GM12878 (cell line): ENCODE data around the gene UNC13D. TPM values are rescaled to one million over a fixed set of nuclear protein-coding genes. Genes with fewer than 3 reads are reported as not detected.

Experiments used
- ATAC-seq: fragments of 200-7000 bp; cut with Tn5 transposase; 3 replicates; pipeline ENCODE4 v1.9.1; 2020; ENCODE audit warnings: mild to moderate bottlenecking, moderate library complexity
- BruUV-seq: library from RNA; stranded (reverse); fragments of 400-500 nt; replicated peaks from 2 replicates; lab custom pipeline; 2021; lab: Mats Ljungman, UMichigan
- CTCF ChIA-PET: fragments of 300-600 bp; sonication (Branson Sonifier 250); formaldehyde crosslinking; extraction: SDS; loops from one replicate; lab custom pipeline; 2021; ENCODE audit warnings: inconsistent platforms; lab: Yijun Ruan, JAX
- POLR2A ChIA-PET: fragments of 350-600 bp; formaldehyde crosslinking; extraction: SDS; loops from one replicate; lab custom pipeline; 2021; ENCODE audit warnings: inconsistent platforms; lab: Charles Lee
- RAD21 ChIA-PET: fragments of 300-600 bp; sonication (Branson Sonifier 250); formaldehyde crosslinking; loops from one replicate; lab custom pipeline; 2023; ENCODE audit warnings: antibody characterized with exemption; ENCODE audit not compliant: unreplicated experiment; lab: Charles Lee
- SMC1A ChIA-PET: fragments of 300-600 bp; sonication (Branson Sonifier 250); formaldehyde crosslinking; loops from one replicate; lab custom pipeline; 2023; ENCODE audit not compliant: unreplicated experiment, uncharacterized antibody; lab: Charles Lee
- DNase-seq: peaks from one replicate; pipeline ENCODE4 v3.0.0-alpha.2; 2011; ENCODE audit warnings: low read depth, low spot score
- FAIRE-seq: peaks from 3 replicates; lab custom pipeline; 2011; peaks lifted over from hg19 to GRCh38; lab: Jason Lieb, UNC
- H2AFZ ChIP-seq: 2 replicates; pipeline ENCODE4 v1.6.0; 2011; ENCODE audit warnings: low read depth, low read length, control low read depth; ENCODE audit not compliant: control insufficient read depth
- H3K27ac ChIP-seq: 2 replicates; pipeline ENCODE4 v1.5.1; 2011; ENCODE audit warnings: control low read depth; ENCODE audit not compliant: control insufficient read depth, insufficient read depth
- H3K27me3 ChIP-seq, 2 experiments: replicated peaks in 1 of 2; 2 replicates each; pipeline versions ENCODE4 v1.6.0 to v1.6.1; 2011; ENCODE audit warnings: low read length in 1 of 2; ENCODE audit not compliant: control insufficient read depth in 2 of 2, insufficient read depth in 2 of 2
- H3K36me3 ChIP-seq, 2 experiments: 2 replicates each; pipeline ENCODE4 v1.5.1; 2011; ENCODE audit warnings: low read length in 1 of 2; ENCODE audit not compliant: control insufficient read depth in 2 of 2, insufficient read depth in 2 of 2
- H3K4me1 ChIP-seq: 2 replicates; pipeline ENCODE4 v1.6.1; 2011; ENCODE audit warnings: mild to moderate bottlenecking, low read length, moderate library complexity, mixed read lengths; ENCODE audit not compliant: control insufficient read depth, insufficient read depth
- H3K4me2 ChIP-seq: 2 replicates; pipeline ENCODE4 v1.6.0; 2011; ENCODE audit warnings: control low read depth; ENCODE audit not compliant: control insufficient read depth, insufficient read depth
- H3K4me3 ChIP-seq: fragments of 200-600 bp; sonication (generic); 2 replicates; pipeline ENCODE4 v1.5.1; 2016
- H3K79me2 ChIP-seq: 2 replicates; pipeline ENCODE4 v1.6.0; 2011; ENCODE audit warnings: low read length; ENCODE audit not compliant: control insufficient read depth, insufficient read depth
- H3K9ac ChIP-seq: 2 replicates; pipeline ENCODE4 v1.8.0; 2011; ENCODE audit warnings: low read length, control low read depth, mixed read lengths; ENCODE audit not compliant: control insufficient read depth, insufficient read depth
- H3K9me3 ChIP-seq: replicated peaks from 3 replicates; pipeline ENCODE4 v1.5.1; 2011; ENCODE audit warnings: mild to moderate bottlenecking, low read length; ENCODE audit not compliant: control insufficient read depth, insufficient read depth
- H4K20me1 ChIP-seq: 2 replicates; pipeline ENCODE4 v1.6.0; 2011; ENCODE audit not compliant: control insufficient read depth, insufficient read depth
- BCL11A ChIP-seq: IDR thresholded peaks from 2 replicates; pipeline ENCODE4 v1.6.1; 2011; ENCODE audit warnings: low read depth, low read length
- BRCA1 ChIP-seq: IDR thresholded peaks from 2 replicates; pipeline ENCODE4 v1.6.1; 2011; ENCODE audit warnings: low read depth, low read length, improper control_type of control experiment
- CREB1 ChIP-seq: IDR thresholded peaks from 2 replicates; pipeline ENCODE4 v1.6.1; 2012; ENCODE audit warnings: low read depth, mild to moderate bottlenecking, inconsistent platforms
- CREM ChIP-seq: IDR thresholded peaks from 2 replicates; pipeline ENCODE4 v1.6.1; 2014; ENCODE audit warnings: antibody characterized with exemption, low read depth
- EZH2 ChIP-seq: IDR thresholded peaks from 2 replicates; pipeline ENCODE4 v1.6.1; 2012; ENCODE audit warnings: low read depth, mild to moderate bottlenecking, control low read depth, inconsistent platforms, low read length, borderline replicate concordance; ENCODE audit not compliant: control insufficient read depth
- FOXM1 ChIP-seq: IDR thresholded peaks from 2 replicates; pipeline ENCODE4 v1.6.1; 2012; ENCODE audit warnings: low read depth, mild to moderate bottlenecking, inconsistent platforms, low read length, moderate library complexity
- GATAD2B ChIP-seq: fragments of 450-650 bp; conservative IDR thresholded peaks from 2 replicates; pipeline ENCODE4 v1.6.1; 2017; ENCODE audit warnings: low read depth, mild to moderate bottlenecking, moderate library complexity
- MTA3 ChIP-seq: IDR thresholded peaks from 2 replicates; pipeline ENCODE4 v1.6.1; 2012; ENCODE audit warnings: low read length, inconsistent platforms, borderline replicate concordance
- RUNX3 ChIP-seq: IDR thresholded peaks from 2 replicates; pipeline ENCODE4 v1.6.1; 2012; ENCODE audit warnings: low read length, inconsistent platforms
- SIX5 ChIP-seq: IDR thresholded peaks from 2 replicates; pipeline ENCODE4 v1.6.1; 2011; ENCODE audit warnings: mild to moderate bottlenecking, low read depth, low read length, moderate library complexity; ENCODE audit not compliant: severe bottlenecking
- ZNF274 ChIP-seq: IDR thresholded peaks from one replicate; pipeline ENCODE4 v1.8.0; 2011; ENCODE audit not compliant: insufficient read length, insufficient read depth
- WGBS: methylation state at CpG from one replicate; pipeline ENCODE4 v1.1.6; 2016; ENCODE audit warnings: low lambda C conversion rate; ENCODE audit not compliant: insufficient replicate concordance, insufficient coverage; ENCODE audit errors: missing lambda C conversion rate; 5-methylcytosine and 5-hydroxymethylcytosine counted together
- in situ Hi-C: fragments of 300-500 bp; cut with MboI; formaldehyde crosslinking; loops from 9 replicates; pipeline ENCODE4 v1.14.3; 2018; ENCODE audit warnings: mixed read lengths
- intact Hi-C: fragments of 100-400 bp; cut with micrococcal nuclease; formaldehyde crosslinking; loops from one replicate; pipeline ENCODE4 v1.14.2; 2022; ENCODE audit not compliant: unreplicated experiment
- polyA plus RNA-seq, 11 experiments: library from polyadenylated mRNA; depleted of rRNA in 4 of 11; unstranded in 6 of 11; stranded (reverse) in 5 of 11; fragments of >200 nt; fragmentation: Nextera tagmentation in 4 of 11; fragmentation: Illumina TruSeq in 1 of 11; extraction: Ambion mirVana in 4 of 11; extraction: Trizol in 1 of 11; gene quantifications; 1 replicate in 1 of 11; 2 replicates in 10 of 11; pipeline versions ENCODE4 v1.2.1 to v1.2.3, GENCODE V29; 2011 to 2016; ENCODE audit warnings: inconsistent platforms in 2 of 11, missing spikeins in 2 of 11, low read depth in 1 of 11
- total RNA-seq, 4 experiments: library from RNA; depleted of rRNA in 3 of 4; stranded (reverse); fragments of >200 nt in 3 of 4; fragmentation: Illumina TruSeq in 1 of 4; extraction: Trizol in 1 of 4; gene quantifications; 2 replicates each; pipeline versions ENCODE4 v1.2.1 to v1.2.3, GENCODE V29; 2013 to 2021
- TF ChIP-seq, protein P1 (sequence below), 3 experiments: IDR thresholded peaks in 2 of 3; conservative IDR thresholded peaks in 1 of 3; 2 replicates each; pipeline ENCODE4 v1.5.1; 2011; ENCODE audit warnings: low read depth in 3 of 3, low read length in 3 of 3, mild to moderate bottlenecking in 3 of 3, control low read depth in 2 of 3, moderate library complexity in 2 of 3, inconsistent platforms in 1 of 3, mixed read lengths in 1 of 3; ENCODE audit not compliant: control insufficient read depth in 2 of 3, insufficient read depth in 1 of 3; ENCODE audit errors: extremely low read depth in 1 of 3
- TF ChIP-seq, protein P2 (sequence below): IDR thresholded peaks from 2 replicates; pipeline ENCODE4 v1.6.1; 2011; ENCODE audit warnings: mild to moderate bottlenecking, low read depth, low read length, moderate library complexity; ENCODE audit not compliant: insufficient replicate concordance

The UNC13D gene
- total and polyA plus RNA-seq, 10 of the 15 experiments (the other 5 are each of a cell fraction or from before 2014, with no cell fraction given): 0.32 to 63.9 (median 25.2) TPM

DNA sequence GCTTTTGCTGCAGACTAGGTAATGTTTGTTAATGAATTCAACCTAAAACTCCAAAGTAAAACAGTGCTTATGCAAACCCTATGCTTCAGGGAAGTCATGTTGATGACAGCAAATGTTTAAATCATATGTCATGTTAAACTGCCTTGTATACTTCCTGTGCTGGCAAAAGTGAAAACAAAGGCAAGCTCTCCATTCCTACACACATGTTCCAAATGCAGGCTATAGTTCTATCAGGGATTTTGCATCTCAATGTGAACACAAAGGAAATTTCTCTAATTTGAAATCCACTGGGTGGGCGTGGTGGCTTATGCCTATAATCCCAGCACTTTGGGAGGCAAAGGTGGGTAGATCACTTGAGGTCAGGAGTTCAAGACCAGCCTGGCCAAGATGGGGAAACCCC is 40.3 kb downstream of the UNC13D start:
- no peaks in the 10 kb centered on the region for H4K20me1 ChIP-seq
- H3K9ac ChIP-seq: no peak overlapping the region
- no peak overlapping the region for H2AFZ ChIP-seq
- FAIRE-seq (no peak), ATAC-seq (no peak), DNase-seq (no peak)
- in situ Hi-C loops (no loop called here), intact Hi-C loops (no loop called here)
- ChIA-PET RAD21 (interaction anchor here (0.7 to 0.8 kb wide), 2 partner anchors 51 to 55 kb away, joined by 3 read pairs; partner anchors contain the start of gene WBP2), SMC1A (interaction anchor here (1.0 to 2.6 kb wide), 4 partner anchors 11 to 92 kb away, joined by 3 to 7 read pairs (median 4); partner anchors contain the start of gene TRIM65), POLR2A (interaction anchor here (0.7 to 2.2 kb wide), 7 partner anchors 10 to 189 kb away, joined by 3 to 11 read pairs (median 4); partner anchors contain the start of gene WBP2), CTCF (interaction anchor here (0.8 to 4.1 kb wide), 5 partner anchors 14 to 51 kb away, joined by 3 to 20 read pairs (median 3); partner anchors contain the start of gene WBP2)
- H3K9me3 ChIP-seq: no peaks in the 10 kb centered on the region
- 39% methylated on average over 1 of the region's 1 CpG for WGBS
- no peaks in the 10 kb centered on the region for H3K27me3 ChIP-seq
- H3K36me3 ChIP-seq: no peaks in the 10 kb centered on the region; a peak in 3 of 4 replicates
- H3K27ac ChIP-seq: no peak overlapping the region
- BruUV-seq: TSS peak; percentile 42
- no peak overlapping the region for H3K4me3 ChIP-seq
- peaks cover 3% of the 10 kb centered on the region for H3K4me1 ChIP-seq
- TF ChIP-seq RUNX3 (no peak), CREB1 (peak; percentile 59; the same call in 1 of the 2 replicates)
- TF ChIP-seq, all 136 proteins: peak for 1
- no peaks in the 10 kb centered on the region; the same call in 1 of the 2 replicates for H3K79me2 ChIP-seq
- H3K4me2 ChIP-seq: no peak overlapping the region

DNA sequence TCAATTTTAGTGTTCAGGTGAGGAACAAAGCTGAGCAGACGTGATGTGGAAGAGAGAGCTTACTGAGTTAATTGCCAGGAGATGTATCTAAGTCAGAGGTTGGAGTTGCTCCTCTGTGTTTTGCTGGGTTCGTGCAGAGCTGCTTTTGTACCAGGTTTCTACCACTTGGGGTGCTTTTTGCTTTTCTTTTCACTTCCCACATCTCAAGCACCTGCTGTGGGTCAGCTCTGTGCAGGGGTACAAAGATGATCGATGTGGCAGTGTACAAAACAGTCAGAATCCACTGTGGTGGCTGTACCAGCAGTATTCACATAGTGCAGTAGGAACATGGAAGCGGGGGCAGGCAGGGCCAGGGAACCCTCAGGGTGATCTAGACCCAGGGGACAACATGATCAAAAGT is 44.8 kb downstream of the UNC13D start:
- ChIA-PET POLR2A (interaction anchor here (0.6 to 1.2 kb wide), 4 partner anchors 18 to 46 kb away, joined by 3 to 4 read pairs (median 4); no protein-coding TSS in a partner anchor), RAD21 (interaction anchor here (1.0 kb wide), 1 partner anchor 14 kb away, joined by 5 read pairs; no protein-coding TSS in a partner anchor), SMC1A (interaction anchor here (0.6 to 1.3 kb wide), 3 partner anchors 10 to 22 kb away, joined by 3 read pairs; no protein-coding TSS in a partner anchor), CTCF (interaction anchor here (0.9 to 1.4 kb wide), 6 partner anchors 27 to 97 kb away, joined by 3 to 6 read pairs (median 4); partner anchors contain the start of gene GALK1)
- H4K20me1 ChIP-seq: no peaks in the 10 kb centered on the region
- no peak overlapping the region for H3K9ac ChIP-seq
- no peaks in the 10 kb centered on the region for H3K27me3 ChIP-seq
- BruUV-seq: no TSS peak
- no peak overlapping the region for H3K4me2 ChIP-seq
- H3K36me3 ChIP-seq: peaks cover 3 to 9% of the 10 kb centered on the region in 2 experiments
- no peaks in the 10 kb centered on the region for H3K9me3 ChIP-seq
- in situ Hi-C loops: no loop called here
- 78% methylated on average over 4 of the region's 4 CpGs for WGBS
- no peak overlapping the region for H3K27ac ChIP-seq
- FAIRE-seq (no peak), ATAC-seq (peak; percentile 66), DNase-seq (no peak)
- H3K4me1 ChIP-seq: no peaks in the 10 kb centered on the region; the same call in 1 of the 2 replicates
- no peak overlapping the region for H3K4me3 ChIP-seq
- H2AFZ ChIP-seq: no peak overlapping the region
- H3K79me2 ChIP-seq: peaks cover 5% of the 10 kb centered on the region
- intact Hi-C loops: no loop called here
- TF ChIP-seq SIX5 (no peak), CREM (no peak), FOXM1 (no peak), BRCA1 (no peak), EZH2 (no peak), BCL11A (no peak), GATAD2B (no peak), ZNF274 (no peak), MTA3 (no peak)
- TF ChIP-seq, protein P1, sequence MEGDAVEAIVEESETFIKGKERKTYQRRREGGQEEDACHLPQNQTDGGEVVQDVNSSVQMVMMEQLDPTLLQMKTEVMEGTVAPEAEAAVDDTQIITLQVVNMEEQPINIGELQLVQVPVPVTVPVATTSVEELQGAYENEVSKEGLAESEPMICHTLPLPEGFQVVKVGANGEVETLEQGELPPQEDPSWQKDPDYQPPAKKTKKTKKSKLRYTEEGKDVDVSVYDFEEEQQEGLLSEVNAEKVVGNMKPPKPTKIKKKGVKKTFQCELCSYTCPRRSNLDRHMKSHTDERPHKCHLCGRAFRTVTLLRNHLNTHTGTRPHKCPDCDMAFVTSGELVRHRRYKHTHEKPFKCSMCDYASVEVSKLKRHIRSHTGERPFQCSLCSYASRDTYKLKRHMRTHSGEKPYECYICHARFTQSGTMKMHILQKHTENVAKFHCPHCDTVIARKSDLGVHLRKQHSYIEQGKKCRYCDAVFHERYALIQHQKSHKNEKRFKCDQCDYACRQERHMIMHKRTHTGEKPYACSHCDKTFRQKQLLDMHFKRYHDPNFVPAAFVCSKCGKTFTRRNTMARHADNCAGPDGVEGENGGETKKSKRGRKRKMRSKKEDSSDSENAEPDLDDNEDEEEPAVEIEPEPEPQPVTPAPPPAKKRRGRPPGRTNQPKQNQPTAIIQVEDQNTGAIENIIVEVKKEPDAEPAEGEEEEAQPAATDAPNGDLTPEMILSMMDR (IDR thresholded peaks at IDR 0.05 in 2 of 3, conservative IDR thresholded peaks at IDR 0.05 in 1 of 3; ENCODE audit: control insufficient read depth in 2 of 3, extremely low read depth in 1 of 3, insufficient read depth in 1 of 3, low read depth in 3 of 3, low read length in 3 of 3): 0 out of 6 replicates have a peak, but pooled peaks of 1 of the 3 experiments have one; percentile 14
- TF ChIP-seq, protein P2, sequence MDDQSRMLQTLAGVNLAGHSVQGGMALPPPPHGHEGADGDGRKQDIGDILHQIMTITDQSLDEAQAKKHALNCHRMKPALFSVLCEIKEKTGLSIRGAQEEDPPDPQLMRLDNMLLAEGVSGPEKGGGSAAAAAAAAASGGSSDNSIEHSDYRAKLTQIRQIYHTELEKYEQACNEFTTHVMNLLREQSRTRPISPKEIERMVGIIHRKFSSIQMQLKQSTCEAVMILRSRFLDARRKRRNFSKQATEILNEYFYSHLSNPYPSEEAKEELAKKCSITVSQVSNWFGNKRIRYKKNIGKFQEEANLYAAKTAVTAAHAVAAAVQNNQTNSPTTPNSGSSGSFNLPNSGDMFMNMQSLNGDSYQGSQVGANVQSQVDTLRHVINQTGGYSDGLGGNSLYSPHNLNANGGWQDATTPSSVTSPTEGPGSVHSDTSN: no peak
